GM12878 (cell line): ENCODE measurements around the gene AGAP2.

Experiments used
- CEBPB ChIP-seq, 2 experiments: fragments of 150-350 bp in 1 of 2; IDR thresholded peaks; 2 replicates each; pipeline ENCODE4 v1.6.1; 2012 to 2014; ENCODE audit warnings: low read depth in 2 of 2, low read length in 2 of 2, borderline replicate concordance in 1 of 2, inconsistent platforms in 1 of 2
- CTCF ChIP-seq, 3 experiments: IDR thresholded peaks in 2 of 3; conservative IDR thresholded peaks in 1 of 3; 2 replicates each; pipeline ENCODE4 v1.5.1; 2011; ENCODE audit warnings: low read depth in 3 of 3, low read length in 3 of 3, mild to moderate bottlenecking in 3 of 3, control low read depth in 2 of 3, moderate library complexity in 2 of 3, inconsistent platforms in 1 of 3, mixed read lengths in 1 of 3; ENCODE audit not compliant: control insufficient read depth in 2 of 3, insufficient read depth in 1 of 3; ENCODE audit errors: extremely low read depth in 1 of 3
- E2F4 ChIP-seq: IDR thresholded peaks from 2 replicates; pipeline ENCODE4 v1.6.1; 2012; ENCODE audit warnings: low read depth, low read length, improper control_type of control experiment
- ESRRA ChIP-seq: IDR thresholded peaks from 2 replicates; pipeline ENCODE4 v1.6.1; 2012; ENCODE audit warnings: mild to moderate bottlenecking, low read length, improper control_type of control experiment
- ETV6 ChIP-seq, 2 experiments: fragments of 450-650 bp in 1 of 2; IDR thresholded peaks in 1 of 2; conservative IDR thresholded peaks in 1 of 2; 2 replicates each; pipeline ENCODE4 v1.6.1; 2014; ENCODE audit warnings: antibody characterized with exemption in 1 of 2, borderline replicate concordance in 1 of 2, low read depth in 1 of 2, mild to moderate bottlenecking in 1 of 2, moderate library complexity in 1 of 2
- KAT2A ChIP-seq: conservative IDR thresholded peaks from 2 replicates; pipeline ENCODE4 v1.6.1; 2011; ENCODE audit warnings: low read depth, low read length; ENCODE audit not compliant: control insufficient read depth
- NFIC ChIP-seq: IDR thresholded peaks from 2 replicates; pipeline ENCODE4 v1.6.1; 2012; ENCODE audit warnings: low read depth, mild to moderate bottlenecking, inconsistent platforms, low read length, moderate library complexity
- POLR2A ChIP-seq: IDR thresholded peaks from 2 replicates; pipeline ENCODE4 v1.6.1; 2011; ENCODE audit warnings: low read depth, mild to moderate bottlenecking, low read length
- RAD21 ChIP-seq: IDR thresholded peaks from 2 replicates; pipeline ENCODE4 v1.6.1; 2011; ENCODE audit warnings: mild to moderate bottlenecking, low read depth, low read length, moderate library complexity; ENCODE audit not compliant: insufficient read depth
- SREBF2 ChIP-seq: IDR thresholded peaks from 2 replicates; pipeline ENCODE4 v1.6.1; 2012; ENCODE audit warnings: mild to moderate bottlenecking, low read length
- USF2 ChIP-seq: IDR thresholded peaks from 2 replicates; pipeline ENCODE4 v1.6.1; 2011; ENCODE audit warnings: low read depth, low read length, improper control_type of control experiment, borderline replicate concordance

- no peak for TF ChIP-seq CTCF (IDR thresholded peaks at IDR 0.05 in 2 of 3, conservative IDR thresholded peaks at IDR 0.05 in 1 of 3; ENCODE audit: control insufficient read depth in 2 of 3, extremely low read depth in 1 of 3, insufficient read depth in 1 of 3, low read depth in 3 of 3, low read length in 3 of 3)
- TF ChIP-seq USF2: no peak
- no peak for TF ChIP-seq NFIC
- no peak for TF ChIP-seq KAT2A
- no peak for TF ChIP-seq E2F4
- TF ChIP-seq POLR2A: no peak
- TF ChIP-seq ETV6 (conservative IDR thresholded peaks at IDR 0.05 in 1 of 2, IDR thresholded peaks at IDR 0.05 in 1 of 2; ENCODE audit: borderline replicate concordance in 1 of 2, low read depth in 1 of 2): no peak
- no peak for TF ChIP-seq SREBF2
- no peak for TF ChIP-seq ESRRA
- no peak for TF ChIP-seq RAD21
- no peak for TF ChIP-seq CEBPB (IDR thresholded peaks at IDR 0.05; ENCODE audit: borderline replicate concordance in 1 of 2, low read depth in 2 of 2, low read length in 2 of 2)
Observed at GRCh38 chr12:57777367-57777766, 38.8 kb upstream of the AGAP2 start.
